ENCODE results near the gene CSKMT. TPM values are rescaled to one million over a fixed set of nuclear protein-coding genes. Genes with fewer than 3 reads are reported as not detected.
"Not testable (repeated sequence)": the region's sequence is repeated elsewhere in the genome, so short reads cannot be mapped to it uniquely, and the experiment has no call there.

The CSKMT gene
- 10.9 and 14.9 TPM in 2 replicates for total RNA-seq (2014; rRNA removed; shearing (Covaris generic); ENCODE audit: low replicate concordance)

GRCh38 chr11:62665075-62665598 is at the start of gene CSKMT, which contains the start of gene C11orf98:
CSKMT (plus strand) TSS chr11:62665312; CDS start chr11:62665880, 568 bp downstream.
C11orf98 (minus strand) TSS chr11:62665210; CDS start chr11:62665169, 41 bp downstream.
- no peaks in the 10 kb centered on the region for H3K9me3 ChIP-seq
- no peaks in the 10 kb centered on the region for H3K27me3 ChIP-seq
- DNase-seq = peak; percentile 91
- H3K4me3 ChIP-seq = peak within 1 kb of the TSS; percentile 92
- peaks cover 53% of the 10 kb centered on the region for H3K36me3 ChIP-seq

- Histone ChIP-seq H3K9me3 (no peaks in the 10 kb centered on the region), H3K36me3 (peaks cover 32% of the 10 kb centered on the region), H3K27me3 (no peaks in the 10 kb centered on the region), H3K4me3 (no peak overlapping the region)
- DNase-seq = no peak
Observed at GRCh38 chr11:62615521-62615920, 49.6 kb upstream of the CSKMT start.

- H3K4me3 ChIP-seq, H3K9me3 ChIP-seq, H3K27me3 ChIP-seq, DNase-seq: not testable (repeated sequence)
- peaks cover 29% of the 10 kb centered on the region for H3K36me3 ChIP-seq
Observed at GRCh38 chr11:62616957-62617356, 48.2 kb upstream of the CSKMT start.

- no peak for DNase-seq
- no peaks in the 10 kb centered on the region for H3K9me3 ChIP-seq
Observed at GRCh38 chr11:62621027-62621566, 44.0 kb upstream of the CSKMT start.

GRCh38 chr11:62621567-62622470 is 43.3 kb upstream of the CSKMT start, which contains the start of gene B3GAT3:
B3GAT3 (minus strand) TSS chr11:62621986; CDS start chr11:62621947, 39 bp downstream.
- no peaks in the 10 kb centered on the region for H3K9me3 ChIP-seq
- H3K4me3 ChIP-seq = peak within 1 kb of the TSS; percentile 73
- no peaks in the 10 kb centered on the region for H3K27me3 ChIP-seq
- DNase-seq = peak; percentile 99
- peaks cover 38% of the 10 kb centered on the region for H3K36me3 ChIP-seq

More at GRCh38 chr11:62621027-62621566, 44.0 kb upstream of the CSKMT start:
- H3K4me3 ChIP-seq = peak overlapping the region; percentile 73
- H3K36me3 ChIP-seq = peaks cover 32% of the 10 kb centered on the region
- H3K27me3 ChIP-seq = no peaks in the 10 kb centered on the region

GRCh38 chr11:62622476-62623089 is 42.5 kb upstream of the CSKMT start:
- Histone ChIP-seq H3K27me3 (no peaks in the 10 kb centered on the region), H3K36me3 (peaks cover 40% of the 10 kb centered on the region), H3K9me3 (no peaks in the 10 kb centered on the region), H3K4me3 (peak overlapping the region; percentile 21)
- no peak for DNase-seq

GRCh38 chr11:62627713-62628112 is 37.4 kb upstream of the CSKMT start:
- Histone ChIP-seq H3K9me3 (no peaks in the 10 kb centered on the region), H3K27me3 (no peaks in the 10 kb centered on the region)
- DNase-seq = no peak

GRCh38 chr11:62632492-62632891 is 32.6 kb upstream of the CSKMT start:
- H3K9me3 ChIP-seq = no peaks in the 10 kb centered on the region
- no peak for DNase-seq
- H3K36me3 ChIP-seq = peaks cover 87% of the 10 kb centered on the region
- H3K27me3 ChIP-seq = no peaks in the 10 kb centered on the region
- no peak overlapping the region for H3K4me3 ChIP-seq

More at GRCh38 chr11:62627713-62628112, 37.4 kb upstream of the CSKMT start:
- Histone ChIP-seq H3K4me3 (no peak overlapping the region), H3K36me3 (peaks cover 66% of the 10 kb centered on the region)

GRCh38 chr11:62644220-62644619 is 20.9 kb upstream of the CSKMT start:
- Histone ChIP-seq H3K36me3 (peaks cover 57% of the 10 kb centered on the region), H3K27me3 (no peaks in the 10 kb centered on the region), H3K9me3 (no peaks in the 10 kb centered on the region), H3K4me3 (no peak overlapping the region)
- no peak for DNase-seq

- Histone ChIP-seq H3K4me3 (peak overlapping the region; percentile 96), H3K36me3 (peaks cover 61% of the 10 kb centered on the region), H3K9me3 (no peaks in the 10 kb centered on the region), H3K27me3 (no peaks in the 10 kb centered on the region)
- DNase-seq = no peak
Observed at GRCh38 chr11:62645671-62645945, 19.5 kb upstream of the CSKMT start.

GRCh38 chr11:62645946-62646824 is 18.9 kb upstream of the CSKMT start, which contains the start of gene GANAB:
GANAB (minus strand) TSS chr11:62646613; CDS start chr11:62646599, 14 bp downstream.
- no peaks in the 10 kb centered on the region for H3K9me3 ChIP-seq
- peaks cover 61% of the 10 kb centered on the region for H3K36me3 ChIP-seq
- peak; percentile 99 for DNase-seq
- no peaks in the 10 kb centered on the region for H3K27me3 ChIP-seq
- H3K4me3 ChIP-seq = peak within 1 kb of the TSS; percentile 96

GRCh38 chr11:62646825-62647608 is 18.1 kb upstream of the CSKMT start:
- DNase-seq = no peak
- Histone ChIP-seq H3K9me3 (no peaks in the 10 kb centered on the region), H3K27me3 (no peaks in the 10 kb centered on the region), H3K4me3 (no peak overlapping the region; the same call in 1 of the 2 replicates), H3K36me3 (peaks cover 63% of the 10 kb centered on the region)

- no peaks in the 10 kb centered on the region for H3K9me3 ChIP-seq
- no peak overlapping the region for H3K4me3 ChIP-seq
- peaks cover 62% of the 10 kb centered on the region for H3K36me3 ChIP-seq
- no peaks in the 10 kb centered on the region for H3K27me3 ChIP-seq
- DNase-seq = peak; percentile 70
Observed at GRCh38 chr11:62647609-62648005, 17.5 kb upstream of the CSKMT start.

- H3K4me3 ChIP-seq = no peak overlapping the region
- H3K27me3 ChIP-seq = no peaks in the 10 kb centered on the region
- DNase-seq = no peak
- no peaks in the 10 kb centered on the region for H3K9me3 ChIP-seq
- H3K36me3 ChIP-seq = peaks cover 54% of the 10 kb centered on the region
Observed at GRCh38 chr11:62648185-62648966, 16.7 kb upstream of the CSKMT start.

- H3K27me3 ChIP-seq = no peaks in the 10 kb centered on the region
- H3K4me3 ChIP-seq = no peak overlapping the region
- peaks cover 49% of the 10 kb centered on the region for H3K36me3 ChIP-seq
- DNase-seq = no peak
- no peaks in the 10 kb centered on the region for H3K9me3 ChIP-seq
Observed at GRCh38 chr11:62648967-62649364, 16.1 kb upstream of the CSKMT start.

Data from MG63 (cell line).